HepG2 (cell line): Measurements from ENCODE around the gene RBM14. TPM values are rescaled to one million over a fixed set of nuclear protein-coding genes. Genes with fewer than 3 reads are reported as not detected.

Experiments
- AKAP8 ChIP-seq: sonication (generic); formaldehyde crosslinking; IDR thresholded peaks from 2 replicates; pipeline ENCODE4 v1.5.1; 2020; ENCODE audit warnings: mild to moderate bottlenecking, missing genetic modification reagents
- ARHGAP35 ChIP-seq: sonication (generic); formaldehyde crosslinking; IDR thresholded peaks from 2 replicates; pipeline ENCODE4 v1.9.0; 2022; ENCODE audit warnings: mild to moderate bottlenecking, inconsistent platforms, moderate library complexity, missing genetic modification reagents, borderline replicate concordance
- ARNT ChIP-seq: fragments of 450-650 bp; IDR thresholded peaks from 2 replicates; pipeline ENCODE4 v1.6.1; 2017
- CTCF ChIP-seq: sonication (generic); formaldehyde crosslinking; IDR thresholded peaks from 2 replicates; pipeline ENCODE4 v1.5.0; 2020; ENCODE audit warnings: mild to moderate bottlenecking, missing genetic modification reagents, moderate library complexity
- KDM1A ChIP-seq: IDR thresholded peaks from 2 replicates; pipeline ENCODE4 v1.6.1; 2016; ENCODE audit warnings: missing compliant biosample characterization
- KLF11 ChIP-seq: IDR thresholded peaks from 2 replicates; pipeline ENCODE4 v1.6.1; 2016; ENCODE audit warnings: missing compliant biosample characterization
- KMT2A ChIP-seq: sonication (generic); formaldehyde crosslinking; IDR thresholded peaks from 2 replicates; pipeline ENCODE4 v1.4.0; 2020; ENCODE audit warnings: missing genetic modification reagents
- NR2F2 ChIP-seq: IDR thresholded peaks from 2 replicates; pipeline ENCODE4 v1.6.1; 2012; ENCODE audit warnings: low read depth, inconsistent platforms, borderline replicate concordance
- POLR2A ChIP-seq, 2 experiments: IDR thresholded peaks; 2 replicates each; pipeline ENCODE4 v1.6.1; 2011; ENCODE audit warnings: low read depth in 2 of 2, low read length in 2 of 2, mild to moderate bottlenecking in 1 of 2, moderate library complexity in 1 of 2; ENCODE audit not compliant: insufficient read depth in 1 of 2
- SP4 ChIP-seq: sonication (generic); formaldehyde crosslinking; IDR thresholded peaks from 2 replicates; pipeline ENCODE4 v1.8.1; 2023; ENCODE audit warnings: mild to moderate bottlenecking, missing genetic modification reagents
- THYN1 ChIP-seq: sonication (generic); formaldehyde crosslinking; IDR thresholded peaks from 2 replicates; pipeline ENCODE4 v1.8.1; 2023; ENCODE audit warnings: low read depth, mild to moderate bottlenecking, moderate library complexity, missing genetic modification reagents, borderline replicate concordance
- ZBTB40 ChIP-seq, 2 experiments: fragments of 450-650 bp in 1 of 2; sonication (generic) in 1 of 2; formaldehyde crosslinking in 1 of 2; IDR thresholded peaks; 2 replicates each; pipeline versions ENCODE4 v1.6.1 to v1.8.0; 2016 to 2022; ENCODE audit warnings: antibody characterized with exemption in 1 of 2, mild to moderate bottlenecking in 1 of 2, missing genetic modification reagents in 1 of 2
- ZFP41 ChIP-seq: sonication (generic); formaldehyde crosslinking; IDR thresholded peaks from 2 replicates; pipeline ENCODE4 v1.4.0; 2020; ENCODE audit warnings: mild to moderate bottlenecking, missing genetic modification reagents, borderline replicate concordance
- ZNF235 ChIP-seq: sonication (generic); formaldehyde crosslinking; IDR thresholded peaks from 2 replicates; pipeline ENCODE4 v1.8.1; 2023; ENCODE audit warnings: mild to moderate bottlenecking, missing genetic modification reagents, borderline replicate concordance
- ZNF337 ChIP-seq: sonication (generic); formaldehyde crosslinking; IDR thresholded peaks from 2 replicates; pipeline ENCODE4 v1.5.1; 2020; ENCODE audit warnings: missing genetic modification reagents, low read depth, mild to moderate bottlenecking, borderline replicate concordance
- ZNF468 ChIP-seq: sonication (generic); formaldehyde crosslinking; IDR thresholded peaks from 2 replicates; pipeline ENCODE4 v1.8.0; 2022; ENCODE audit warnings: mild to moderate bottlenecking, moderate library complexity, missing genetic modification reagents
- polyA plus RNA-seq, 8 experiments: library from polyadenylated mRNA; depleted of rRNA in 3 of 8; stranded (reverse) in 7 of 8; unstranded in 1 of 8; fragments of >200 nt; fragmentation: Illumina TruSeq in 4 of 8; extraction: Trizol in 4 of 8; gene quantifications; 2 replicates each; pipeline versions ENCODE4 v1.2.1 to v1.2.3, GENCODE V29; 2011 to 2016; ENCODE audit warnings: low read depth in 4 of 8, missing spikeins in 1 of 8, mixed read lengths in 1 of 8; ENCODE audit not compliant: insufficient read depth in 1 of 8
- total RNA-seq, 5 experiments: library from RNA; depleted of rRNA; stranded (reverse); fragments of >200 nt; fragmentation: Illumina TruSeq; extraction: Trizol; gene quantifications; 2 replicates each; pipeline ENCODE4 v1.2.3, GENCODE V29; 2016; ENCODE audit warnings: low read depth in 1 of 5
- TF ChIP-seq, protein P1 (sequence below): sonication (generic); formaldehyde crosslinking; IDR thresholded peaks from 2 replicates; pipeline ENCODE4 v1.8.0; 2022; ENCODE audit warnings: mild to moderate bottlenecking, missing genetic modification reagents, borderline replicate concordance

Gene RBM14
- total and polyA plus RNA-seq, 2 of the 13 experiments (the other 11 are each of a cell fraction or from before 2014, with no cell fraction given) = 12.7 to 44.1 TPM

- TF ChIP-seq ARHGAP35 (CRISPR knock-in tag) (peak; percentile 58; the same call in 1 of the 2 replicates), CTCF (CRISPR knock-in tag) (peak; percentile 85), KMT2A (CRISPR knock-in tag) (peak; percentile 89), AKAP8 (no peak), POLR2A (IDR thresholded peaks at IDR 0.05; ENCODE audit: insufficient read depth in 1 of 2, low read depth in 2 of 2, low read length in 2 of 2) (peak; percentile 89 to 99), KDM1A (no peak), SP4 (CRISPR knock-in tag) (no peak; the same call in 1 of the 2 replicates), ZFP41 (CRISPR knock-in tag) (0 out of 2 replicates have a peak, but pooled peaks have one; percentile 30), ZNF337 (no peak), ZBTB40 (IDR thresholded peaks at IDR 0.05) (no peak), ZBTB40 (CRISPR knock-in tag; IDR thresholded peaks at IDR 0.05) (peak; percentile 20), ZNF235 (CRISPR knock-in tag) (no peak), KLF11 (peak; percentile 93), NR2F2 (no peak), ZNF468 (CRISPR knock-in tag) (0 out of 2 replicates have a peak, but pooled peaks have one; percentile 43), THYN1 (no peak), ARNT (no peak)
- TF ChIP-seq, protein P1, sequence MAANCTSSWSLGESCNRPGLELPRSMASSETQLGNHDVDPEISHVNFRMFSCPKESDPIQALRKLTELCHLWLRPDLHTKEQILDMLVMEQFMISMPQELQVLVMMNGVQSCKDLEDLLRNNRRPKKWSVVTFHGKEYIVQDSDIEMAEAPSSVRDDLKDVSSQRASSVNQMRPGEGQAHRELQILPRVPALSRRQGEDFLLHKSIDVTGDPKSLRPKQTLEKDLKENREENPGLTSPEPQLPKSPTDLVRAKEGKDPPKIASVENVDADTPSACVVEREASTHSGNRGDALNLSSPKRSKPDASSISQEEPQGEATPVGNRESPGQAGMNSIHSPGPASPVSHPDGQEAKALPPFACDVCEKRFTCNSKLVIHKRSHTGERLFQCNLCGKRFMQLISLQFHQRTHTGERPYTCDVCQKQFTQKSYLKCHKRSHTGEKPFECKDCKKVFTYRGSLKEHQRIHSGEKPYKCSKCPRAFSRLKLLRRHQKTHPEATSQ = 0 out of 2 replicates have a peak, but pooled peaks have one; percentile 75
These were observed 23.8 kb upstream of the RBM14 start, which contains the start of the genes CCDC87 and CCS (continued) for GRCh38 chr11:66592457-66593302.
